ENCODE measurements around the gene RARRES1. TPM values are rescaled to one million over a fixed set of nuclear protein-coding genes. Genes with fewer than 3 reads are reported as not detected.

The RARRES1 gene
- polyA plus RNA-seq, 1 donor from 2014 or later: 0.28 TPM

GRCh38 chr3:158769952-158770740, 37.9 kb upstream of the RARRES1 start:
- Mint-ChIP-seq H3K36me3 (peaks cover 6% of the 10 kb centered on the region), H3K27ac (no peak overlapping the region), H3K27me3 (no peaks in the 10 kb centered on the region), H3K9me3 (no peaks in the 10 kb centered on the region), H3K4me3 (no peak overlapping the region), H3K4me1 (no peaks in the 10 kb centered on the region)

DNA sequence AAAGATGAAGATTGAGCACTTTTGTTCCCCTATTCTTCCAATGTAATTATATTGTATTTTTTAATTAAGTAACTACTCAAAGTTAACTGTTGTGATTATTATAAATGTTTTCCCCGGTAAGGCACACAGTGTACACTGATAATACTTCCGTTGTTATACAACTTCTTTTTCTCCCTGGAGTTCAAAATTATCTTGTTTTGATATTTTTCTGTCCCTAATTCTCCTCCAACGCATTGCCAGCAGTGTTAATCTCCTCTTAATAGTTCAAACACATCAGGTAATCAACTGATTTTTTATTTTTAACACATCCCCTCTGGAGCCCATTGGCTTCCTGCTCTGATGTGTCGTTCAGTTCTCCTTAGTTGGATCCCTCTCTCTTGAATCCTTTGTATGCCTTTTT, 37.3 kb upstream of the RARRES1 start:
- Mint-ChIP-seq H3K27ac (no peak overlapping the region), H3K27me3 (no peaks in the 10 kb centered on the region)

DNA sequence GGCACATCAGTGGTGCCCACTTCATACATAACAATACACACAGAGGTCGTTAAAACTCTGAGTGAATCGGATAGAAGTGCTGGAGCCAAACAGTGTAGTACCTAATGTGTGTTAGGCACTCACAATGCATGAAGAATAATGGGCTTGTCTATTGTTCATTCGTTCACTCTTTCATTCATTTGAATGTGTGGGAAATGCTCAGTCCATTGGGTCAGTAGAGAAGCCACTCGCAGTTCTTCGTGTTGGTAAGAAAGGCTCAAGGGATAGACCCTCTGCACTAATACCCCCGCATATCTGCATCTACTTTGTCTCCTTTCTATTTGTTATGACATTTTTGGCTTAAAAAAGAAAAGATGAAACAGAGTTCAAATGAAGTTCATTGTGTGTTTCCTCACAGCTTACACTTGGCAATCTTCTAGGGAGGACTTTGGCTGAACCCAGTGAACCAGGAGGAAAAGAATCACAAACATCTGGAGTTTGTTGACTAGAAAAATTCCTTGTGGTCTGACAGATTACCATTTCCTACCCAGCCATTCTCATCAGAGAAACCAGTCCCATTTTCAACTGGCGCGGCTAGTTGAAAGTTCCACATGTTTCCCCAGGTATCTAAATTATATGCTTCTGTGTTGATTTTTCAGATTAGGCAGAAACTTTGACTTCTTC, 36.8 kb upstream of the RARRES1 start:
- Mint-ChIP-seq H3K27me3 (no peaks in the 10 kb centered on the region), H3K36me3 (peaks cover 6% of the 10 kb centered on the region)

More for the DNA sequence above, 37.3 kb upstream of the RARRES1 start:
- H3K4me3 Mint-ChIP-seq: no peak overlapping the region
- H3K4me1 Mint-ChIP-seq: no peaks in the 10 kb centered on the region
- no peaks in the 10 kb centered on the region for H3K9me3 Mint-ChIP-seq
- peaks cover 6% of the 10 kb centered on the region for H3K36me3 Mint-ChIP-seq

DNA sequence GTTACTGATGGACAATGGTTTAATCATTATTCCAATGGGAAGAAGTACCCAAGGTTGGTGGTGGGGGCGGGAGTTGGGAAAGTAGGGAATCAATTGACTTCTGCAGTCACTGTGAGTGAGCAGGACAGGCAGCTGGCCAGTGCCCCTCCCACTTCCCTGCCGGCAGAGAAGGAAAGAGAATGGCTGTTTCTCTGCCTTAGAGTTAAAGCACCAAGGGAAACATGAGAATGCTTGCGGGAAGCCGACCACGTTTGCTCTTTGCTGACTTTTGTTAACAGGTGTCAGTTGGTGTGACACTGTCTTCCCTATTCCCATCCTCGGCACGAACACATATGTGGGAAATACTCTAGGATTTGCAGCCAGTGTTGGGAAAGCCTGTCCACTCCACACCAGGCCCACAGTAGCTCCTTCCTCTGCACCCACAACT, 36.1 kb upstream of the RARRES1 start:
- Mint-ChIP-seq H3K27ac (no peak overlapping the region), H3K4me3 (no peak overlapping the region), H3K36me3 (peaks cover 4% of the 10 kb centered on the region), H3K27me3 (no peaks in the 10 kb centered on the region), H3K4me1 (no peaks in the 10 kb centered on the region), H3K9me3 (no peaks in the 10 kb centered on the region)

More for the DNA sequence above, 36.8 kb upstream of the RARRES1 start:
- Mint-ChIP-seq H3K4me1 (no peaks in the 10 kb centered on the region), H3K27ac (no peak overlapping the region), H3K4me3 (no peak overlapping the region), H3K9me3 (no peaks in the 10 kb centered on the region)

- peak overlapping the region in 1 of 3 donors; percentile 16 for H3K27ac Mint-ChIP-seq
- no peaks in the 10 kb centered on the region for H3K4me1 Mint-ChIP-seq
- H3K4me3 Mint-ChIP-seq: no peak overlapping the region
- H3K9me3 Mint-ChIP-seq: no peaks in the 10 kb centered on the region
- no peaks in the 10 kb centered on the region for H3K27me3 Mint-ChIP-seq
- H3K36me3 Mint-ChIP-seq: peaks cover 4% of the 10 kb centered on the region
Measured at GRCh38 chr3:158766364-158766763, 34.1 kb upstream of the RARRES1 start.

- Mint-ChIP-seq H3K27ac (peak overlapping the region in 1 of 3 donors; percentile 16), H3K4me1 (no peaks in the 10 kb centered on the region), H3K4me3 (no peak overlapping the region), H3K36me3 (peaks cover 4% of the 10 kb centered on the region), H3K9me3 (no peaks in the 10 kb centered on the region), H3K27me3 (no peaks in the 10 kb centered on the region)
Measured at GRCh38 chr3:158765518-158766205, 33.4 kb upstream of the RARRES1 start.

GRCh38 chr3:158763421-158763820, 31.2 kb upstream of the RARRES1 start:
- Mint-ChIP-seq H3K36me3 (peaks cover 3% of the 10 kb centered on the region), H3K27me3 (no peaks in the 10 kb centered on the region), H3K4me1 (no peaks in the 10 kb centered on the region), H3K27ac (no peak overlapping the region), H3K4me3 (no peak overlapping the region), H3K9me3 (no peaks in the 10 kb centered on the region)

DNA sequence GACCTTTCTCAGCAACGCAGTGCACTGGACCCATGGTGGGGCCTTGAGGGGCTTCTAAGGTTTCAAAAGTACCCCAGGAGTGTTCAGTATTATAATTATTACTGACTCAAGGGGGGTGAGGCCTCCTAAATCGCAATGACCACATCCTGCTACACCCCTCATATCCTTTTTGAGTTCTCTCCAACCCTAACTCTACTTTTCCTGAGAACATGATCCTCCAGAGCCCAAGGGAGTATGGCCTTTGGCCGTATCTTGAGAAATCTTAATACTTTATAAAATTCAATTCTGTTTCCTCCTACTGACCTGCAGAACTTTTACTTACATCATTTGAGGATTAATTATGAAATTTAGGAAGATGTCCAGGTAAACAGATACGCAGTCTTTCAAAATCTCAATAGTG, 30.4 kb upstream of the RARRES1 start:
- no peaks in the 10 kb centered on the region for H3K27me3 Mint-ChIP-seq
- no peaks in the 10 kb centered on the region for H3K9me3 Mint-ChIP-seq
- H3K4me1 Mint-ChIP-seq: no peaks in the 10 kb centered on the region
- H3K4me3 Mint-ChIP-seq: no peak overlapping the region
- H3K36me3 Mint-ChIP-seq: peaks cover 3% of the 10 kb centered on the region
- H3K27ac Mint-ChIP-seq: no peak overlapping the region

DNA sequence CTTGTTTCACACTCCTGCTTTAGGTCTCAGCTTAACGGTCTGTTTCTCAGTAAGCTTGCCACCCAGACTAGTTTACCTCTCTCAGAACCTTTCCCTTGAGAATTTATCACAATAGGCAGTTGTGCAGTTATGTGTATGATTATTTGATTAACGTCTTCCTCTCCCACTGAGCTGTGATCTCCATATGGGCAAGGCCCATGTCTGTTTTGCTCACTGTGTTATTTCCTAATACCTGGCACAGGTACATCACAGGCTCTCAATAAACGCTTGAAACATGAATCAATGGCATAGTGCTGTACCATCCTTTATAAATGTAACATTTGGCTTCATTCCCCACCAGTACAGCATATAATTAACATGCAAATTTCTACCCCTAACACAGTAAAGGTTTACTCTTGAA, 29.1 kb upstream of the RARRES1 start:
- no peaks in the 10 kb centered on the region for H3K27me3 Mint-ChIP-seq
- H3K27ac Mint-ChIP-seq: no peak overlapping the region
- H3K4me3 Mint-ChIP-seq: no peak overlapping the region
- H3K9me3 Mint-ChIP-seq: no peaks in the 10 kb centered on the region
- H3K36me3 Mint-ChIP-seq: peaks cover 3% of the 10 kb centered on the region
- no peaks in the 10 kb centered on the region for H3K4me1 Mint-ChIP-seq

DNA sequence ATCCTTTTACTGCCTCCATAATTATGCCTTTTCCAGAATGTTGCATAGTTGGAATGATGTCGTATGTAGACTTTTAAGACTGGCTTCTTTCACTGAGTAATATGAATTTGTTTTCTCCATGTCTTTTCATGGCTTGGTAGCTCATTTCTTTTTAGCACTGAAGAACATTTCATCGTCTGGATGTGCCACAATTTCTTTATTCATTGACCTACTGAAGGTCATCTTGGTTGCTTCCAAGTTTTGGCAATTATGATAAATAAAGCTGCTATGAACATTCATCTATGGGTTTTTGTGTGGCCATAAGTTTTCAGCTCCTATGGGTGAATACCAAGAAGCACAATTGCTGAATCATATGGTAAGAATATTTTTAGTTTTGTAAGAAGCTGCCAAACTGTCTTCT, 23.2 kb upstream of the RARRES1 start:
- H3K36me3 Mint-ChIP-seq: peaks cover 3% of the 10 kb centered on the region
- H3K27ac Mint-ChIP-seq: no peak overlapping the region
- H3K27me3 Mint-ChIP-seq: no peaks in the 10 kb centered on the region

GRCh38 chr3:158753854-158754253, 21.6 kb upstream of the RARRES1 start:
- H3K9me3 Mint-ChIP-seq: no peaks in the 10 kb centered on the region

More for the DNA sequence above, 23.2 kb upstream of the RARRES1 start:
- no peaks in the 10 kb centered on the region for H3K9me3 Mint-ChIP-seq
- peaks cover 0 to 3% (median 0%) of the 10 kb centered on the region in 3 donors for H3K4me1 Mint-ChIP-seq
- no peak overlapping the region for H3K4me3 Mint-ChIP-seq

GRCh38 chr3:158751316-158751715, 19.1 kb upstream of the RARRES1 start:
- Mint-ChIP-seq H3K27me3 (no peaks in the 10 kb centered on the region), H3K36me3 (peaks cover 8% of the 10 kb centered on the region), H3K4me1 (peaks cover 0 to 3% (median 0%) of the 10 kb centered on the region in 3 donors), H3K27ac (no peak overlapping the region), H3K4me3 (no peak overlapping the region), H3K9me3 (no peaks in the 10 kb centered on the region)

More at GRCh38 chr3:158753854-158754253, 21.6 kb upstream of the RARRES1 start:
- Mint-ChIP-seq H3K27me3 (no peaks in the 10 kb centered on the region), H3K4me3 (no peak overlapping the region), H3K36me3 (peaks cover 6% of the 10 kb centered on the region), H3K4me1 (peaks cover 0 to 3% (median 0%) of the 10 kb centered on the region in 3 donors), H3K27ac (no peak overlapping the region)

DNA sequence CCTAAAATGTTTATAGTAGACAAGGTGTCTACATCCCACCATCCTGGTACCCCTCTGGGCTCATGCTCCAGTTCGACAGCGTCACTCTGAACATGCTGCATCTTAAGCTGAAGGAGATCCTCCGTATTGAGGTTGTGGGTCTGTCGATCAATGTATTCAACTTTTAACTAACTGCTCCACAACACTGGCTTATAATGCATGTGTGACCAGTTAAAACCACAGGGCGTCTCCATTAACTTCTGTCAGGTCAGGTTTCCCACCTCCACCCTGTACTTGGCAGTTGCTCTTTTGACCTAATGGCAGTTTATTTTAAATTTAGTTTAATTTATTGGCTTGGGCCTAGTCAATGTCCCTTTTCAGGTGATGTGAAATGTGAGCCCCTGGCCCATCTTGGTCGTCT, 17.8 kb upstream of the RARRES1 start:
- Mint-ChIP-seq H3K9me3 (no peaks in the 10 kb centered on the region), H3K4me3 (no peak overlapping the region), H3K27ac (no peak overlapping the region), H3K4me1 (peaks cover 0 to 3% (median 0%) of the 10 kb centered on the region in 3 donors), H3K36me3 (peaks cover 11% of the 10 kb centered on the region), H3K27me3 (no peaks in the 10 kb centered on the region)

- no peak overlapping the region for H3K27ac Mint-ChIP-seq
Measured at GRCh38 chr3:158749526-158749925, 17.3 kb upstream of the RARRES1 start.

GRCh38 chr3:158748237-158748828, 16.1 kb upstream of the RARRES1 start:
- Mint-ChIP-seq H3K36me3 (peaks cover 18% of the 10 kb centered on the region), H3K27me3 (no peaks in the 10 kb centered on the region), H3K4me1 (peaks cover 3 to 4% (median 3%) of the 10 kb centered on the region in 3 donors), H3K4me3 (no peak overlapping the region), H3K27ac (no peak overlapping the region), H3K9me3 (no peaks in the 10 kb centered on the region)

More at GRCh38 chr3:158749526-158749925, 17.3 kb upstream of the RARRES1 start:
- Mint-ChIP-seq H3K36me3 (peaks cover 16% of the 10 kb centered on the region), H3K4me3 (no peak overlapping the region), H3K4me1 (peaks cover 0 to 3% (median 0%) of the 10 kb centered on the region in 3 donors), H3K27me3 (no peaks in the 10 kb centered on the region), H3K9me3 (no peaks in the 10 kb centered on the region)
